Neural progenitor cell (in vitro differentiated cells): ENCODE measurements around the gene CCNE1. TPM values are rescaled to one million over a fixed set of nuclear protein-coding genes. Genes with fewer than 3 reads are reported as not detected.

Source experiments
- DNase-seq: peaks from one replicate; pipeline ENCODE4 v3.0.0-alpha.2; 2016; ENCODE audit warnings: low spot score
- H2AFZ ChIP-seq: fragments of 200-600 bp; sonication (generic); replicated peaks from 2 replicates; pipeline ENCODE4 v1.6.1; 2016; ENCODE audit warnings: antibody characterized with exemption
- H3F3A ChIP-seq: fragments of 200-600 bp; sonication (generic); 2 replicates; pipeline ENCODE4 v1.6.1; 2016; ENCODE audit warnings: antibody characterized with exemption, low read depth
- H3K27ac ChIP-seq: fragments of 200-600 bp; sonication (generic); 2 replicates; pipeline ENCODE4 v1.5.1; 2016; ENCODE audit warnings: mild to moderate bottlenecking
- H3K27me3 ChIP-seq: fragments of 200-600 bp; sonication (generic); 2 replicates; pipeline ENCODE4 v1.6.1; 2016; ENCODE audit warnings: mild to moderate bottlenecking, moderate library complexity
- H3K36me3 ChIP-seq: fragments of 200-600 bp; sonication (generic); 2 replicates; pipeline ENCODE4 v1.5.1; 2016
- H3K4me1 ChIP-seq: fragments of 200-600 bp; sonication (generic); 2 replicates; pipeline ENCODE4 v1.6.1; 2016; ENCODE audit warnings: mixed run types
- H3K4me2 ChIP-seq: fragments of 200-600 bp; sonication (generic); 2 replicates; pipeline ENCODE4 v1.6.1; 2016
- H3K4me3 ChIP-seq: fragments of 200-600 bp; sonication (generic); 2 replicates; pipeline ENCODE4 v1.5.1; 2016
- H3K79me2 ChIP-seq: fragments of 200-600 bp; sonication (generic); 2 replicates; pipeline ENCODE4 v1.6.1; 2016; ENCODE audit warnings: low read depth
- H3K9ac ChIP-seq: fragments of 200-600 bp; sonication (generic); 2 replicates; pipeline ENCODE4 v1.6.1; 2016
- H3K9me3 ChIP-seq: fragments of 200-600 bp; sonication (generic); 2 replicates; pipeline ENCODE4 v1.5.1; 2016; ENCODE audit warnings: low read depth
- H4K20me1 ChIP-seq: fragments of 200-600 bp; sonication (generic); 2 replicates; pipeline ENCODE4 v1.6.1; 2016; ENCODE audit warnings: low read depth
- H3K27ac Mint-ChIP-seq: 3 replicates; pipeline ENCODE4 v1.8.0; 2021; ENCODE audit warnings: mixed read lengths
- H3K27me3 Mint-ChIP-seq: 2 replicates; pipeline ENCODE4 v1.8.0; 2022; ENCODE audit warnings: low read depth, mild to moderate bottlenecking, inconsistent platforms, moderate library complexity, mixed read lengths; ENCODE audit not compliant: insufficient read depth
- H3K36me3 Mint-ChIP-seq: 3 replicates; pipeline ENCODE4 v1.8.0; 2021; ENCODE audit warnings: mixed read lengths
- H3K4me1 Mint-ChIP-seq: 3 replicates; pipeline ENCODE4 v1.8.0; 2021; ENCODE audit warnings: mixed read lengths
- H3K4me3 Mint-ChIP-seq: 3 replicates; pipeline ENCODE4 v1.8.0; 2021; ENCODE audit warnings: mild to moderate bottlenecking, moderate library complexity, mixed read lengths
- H3K9me3 Mint-ChIP-seq: 3 replicates; pipeline ENCODE4 v1.8.0; 2020; ENCODE audit warnings: mixed read lengths
- CTCF ChIP-seq: fragments of 200-600 bp; sonication (generic); IDR thresholded peaks from 2 replicates; pipeline ENCODE4 v1.5.1; 2017; ENCODE audit warnings: antibody characterized with exemption, mild to moderate bottlenecking
- EZH2 ChIP-seq: fragments of 200-600 bp; sonication (generic); IDR thresholded peaks from 2 replicates; pipeline ENCODE4 v1.6.1; 2017; ENCODE audit warnings: antibody characterized with exemption, mild to moderate bottlenecking, moderate library complexity
- EZH2phosphoT487 ChIP-seq: fragments of 200-600 bp; sonication (generic); IDR thresholded peaks from 2 replicates; pipeline ENCODE4 v1.6.1; 2017; ENCODE audit warnings: antibody characterized with exemption
- total RNA-seq: library from RNA; depleted of rRNA; stranded (reverse); fragments of >200 nt; gene quantifications from 2 replicates; pipeline ENCODE4 v1.2.3, GENCODE V29; 2015; ENCODE audit warnings: low replicate concordance

The CCNE1 gene
- total RNA-seq, 1 donor from 2014 or later = 31.4 TPM

GRCh38 chr19:29767039-29767735 lies 44.6 kb upstream of the CCNE1 start:
- Mint-ChIP-seq H3K36me3 (no peaks in the 10 kb centered on the region), H3K4me3 (no peak overlapping the region), H3K27ac (no peak overlapping the region), H3K9me3 (no peaks in the 10 kb centered on the region), H3K4me1 (peaks cover 5% of the 10 kb centered on the region), H3K27me3 (peaks cover 4% of the 10 kb centered on the region)
- no peak overlapping the region for H3K27ac ChIP-seq
- no peaks in the 10 kb centered on the region for H3K27me3 ChIP-seq
- H3K9me3 ChIP-seq = no peaks in the 10 kb centered on the region
- peaks cover 4% of the 10 kb centered on the region for H3K4me1 ChIP-seq
- no peaks in the 10 kb centered on the region for H3K79me2 ChIP-seq
- H3K4me3 ChIP-seq = no peak overlapping the region
- no peak overlapping the region for H3K4me2 ChIP-seq
- DNase-seq = no peak
- no peaks in the 10 kb centered on the region for H4K20me1 ChIP-seq
- no peak overlapping the region for H3K9ac ChIP-seq
- H2AFZ ChIP-seq = no peak overlapping the region
- no peaks in the 10 kb centered on the region for H3F3A ChIP-seq
- TF ChIP-seq EZH2phosphoT487 (no peak), EZH2 (no peak)
- no peaks in the 10 kb centered on the region for H3K36me3 ChIP-seq

GRCh38 chr19:29768166-29768565 lies 43.6 kb upstream of the CCNE1 start:
- H3K36me3 Mint-ChIP-seq = no peaks in the 10 kb centered on the region
- H3K4me1 Mint-ChIP-seq = peaks cover 5% of the 10 kb centered on the region
- no peaks in the 10 kb centered on the region for H3K79me2 ChIP-seq
- DNase-seq = no peak
- H3K27me3 ChIP-seq = no peaks in the 10 kb centered on the region
- no peak overlapping the region for H3K4me2 ChIP-seq
- no peak overlapping the region for H3K27ac Mint-ChIP-seq
- H3K4me3 Mint-ChIP-seq = no peak overlapping the region
- H3K27me3 Mint-ChIP-seq = no peaks in the 10 kb centered on the region
- no peaks in the 10 kb centered on the region for H4K20me1 ChIP-seq
- peaks cover 4% of the 10 kb centered on the region for H3K4me1 ChIP-seq
- no peaks in the 10 kb centered on the region for H3K9me3 Mint-ChIP-seq
- H3K27ac ChIP-seq = no peak overlapping the region
- TF ChIP-seq CTCF = no peak
- no peak for TF ChIP-seq EZH2phosphoT487
- TF ChIP-seq EZH2 = no peak
- H3K4me3 ChIP-seq = no peak overlapping the region
- H2AFZ ChIP-seq = no peak overlapping the region
- H3K9ac ChIP-seq = no peak overlapping the region
- H3K36me3 ChIP-seq = no peaks in the 10 kb centered on the region
- no peaks in the 10 kb centered on the region for H3F3A ChIP-seq
- no peaks in the 10 kb centered on the region for H3K9me3 ChIP-seq

- H4K20me1 ChIP-seq = no peaks in the 10 kb centered on the region
- H3K4me3 ChIP-seq = no peak overlapping the region
- no peaks in the 10 kb centered on the region for H3K9me3 ChIP-seq
- Mint-ChIP-seq H3K36me3 (no peaks in the 10 kb centered on the region), H3K4me1 (peaks cover 5% of the 10 kb centered on the region), H3K9me3 (no peaks in the 10 kb centered on the region), H3K27me3 (no peaks in the 10 kb centered on the region), H3K4me3 (no peak overlapping the region), H3K27ac (no peak overlapping the region)
- no peak overlapping the region for H3K27ac ChIP-seq
- no peak for TF ChIP-seq EZH2phosphoT487
- TF ChIP-seq EZH2 = no peak
- no peak for TF ChIP-seq CTCF
- H3K4me1 ChIP-seq = peaks cover 4% of the 10 kb centered on the region
- no peak overlapping the region for H3K9ac ChIP-seq
- H3K79me2 ChIP-seq = no peaks in the 10 kb centered on the region
- DNase-seq = no peak
- no peaks in the 10 kb centered on the region for H3K27me3 ChIP-seq
- no peak overlapping the region for H2AFZ ChIP-seq
- no peaks in the 10 kb centered on the region for H3F3A ChIP-seq
- H3K36me3 ChIP-seq = no peaks in the 10 kb centered on the region
- no peak overlapping the region for H3K4me2 ChIP-seq
These were observed 41.8 kb upstream of the CCNE1 start for GRCh38 chr19:29769997-29770396.

- Histone ChIP-seq H3K36me3 (no peaks in the 10 kb centered on the region), H3K79me2 (no peaks in the 10 kb centered on the region), H3K27me3 (no peaks in the 10 kb centered on the region), H3K4me3 (no peak overlapping the region), H3K9me3 (no peaks in the 10 kb centered on the region), H3K4me2 (no peak overlapping the region), H3F3A (no peaks in the 10 kb centered on the region), H4K20me1 (no peaks in the 10 kb centered on the region), H3K4me1 (peaks cover 4% of the 10 kb centered on the region), H3K27ac (no peak overlapping the region), H2AFZ (no peak overlapping the region), H3K9ac (no peak overlapping the region)
- Mint-ChIP-seq H3K27ac (no peak overlapping the region), H3K4me1 (peaks cover 11% of the 10 kb centered on the region), H3K9me3 (no peaks in the 10 kb centered on the region), H3K27me3 (no peaks in the 10 kb centered on the region), H3K4me3 (no peak overlapping the region), H3K36me3 (no peaks in the 10 kb centered on the region)
- DNase-seq = no peak
- no peak for TF ChIP-seq CTCF
- no peak for TF ChIP-seq EZH2phosphoT487
- no peak for TF ChIP-seq EZH2
These were observed 41.1 kb upstream of the CCNE1 start for GRCh38 chr19:29770648-29771047.
